ENCODE measurements around the gene TNFRSF14. TPM values are rescaled to one million over a fixed set of nuclear protein-coding genes. Genes with fewer than 3 reads are reported as not detected.

Gene TNFRSF14
- total and polyA plus RNA-seq, 2 of the 13 experiments (the other 11 are each of a cell fraction or from before 2014, with no cell fraction given): 11.9 to 49.9 TPM

DNA sequence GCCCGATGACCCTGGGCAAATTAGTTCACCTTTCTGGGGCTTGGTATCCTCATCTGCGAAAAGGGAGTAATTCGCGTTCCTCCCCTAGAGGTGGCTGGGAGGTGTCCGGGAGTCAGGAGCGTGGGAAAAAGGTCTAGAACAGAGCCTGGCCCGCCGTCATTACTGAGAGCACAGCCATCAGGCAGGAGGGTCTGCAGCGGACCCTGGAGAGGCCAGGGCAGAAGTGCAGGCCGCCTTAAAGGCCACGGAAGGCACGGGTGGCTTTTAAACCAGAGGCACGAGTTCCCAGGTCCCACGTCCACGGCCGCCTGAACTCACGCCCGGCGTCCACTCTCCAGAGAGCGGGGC, 30.6 kb upstream of the TNFRSF14 start (continued):
- TF ChIP-seq, protein P1, sequence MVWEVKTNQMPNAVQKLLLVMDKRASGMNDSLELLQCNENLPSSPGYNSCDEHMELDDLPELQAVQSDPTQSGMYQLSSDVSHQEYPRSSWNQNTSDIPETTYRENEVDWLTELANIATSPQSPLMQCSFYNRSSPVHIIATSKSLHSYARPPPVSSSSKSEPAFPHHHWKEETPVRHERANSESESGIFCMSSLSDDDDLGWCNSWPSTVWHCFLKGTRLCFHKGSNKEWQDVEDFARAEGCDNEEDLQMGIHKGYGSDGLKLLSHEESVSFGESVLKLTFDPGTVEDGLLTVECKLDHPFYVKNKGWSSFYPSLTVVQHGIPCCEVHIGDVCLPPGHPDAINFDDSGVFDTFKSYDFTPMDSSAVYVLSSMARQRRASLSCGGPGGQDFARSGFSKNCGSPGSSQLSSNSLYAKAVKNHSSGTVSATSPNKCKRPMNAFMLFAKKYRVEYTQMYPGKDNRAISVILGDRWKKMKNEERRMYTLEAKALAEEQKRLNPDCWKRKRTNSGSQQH (CRISPR knock-in tag; IDR thresholded peaks at IDR 0.05; ENCODE audit: low read depth): no peak
- TF ChIP-seq THAP11 (CRISPR knock-in tag; IDR thresholded peaks at IDR 0.05) (no peak), ZMYM4 (CRISPR knock-in tag; IDR thresholded peaks at IDR 0.05) (no peak), ELF3 (CRISPR knock-in tag; IDR thresholded peaks at IDR 0.05) (no peak), ELF4 (CRISPR knock-in tag; IDR thresholded peaks at IDR 0.05; ENCODE audit: borderline replicate concordance) (no peak), ZC3H13 (CRISPR knock-in tag; IDR thresholded peaks at IDR 0.05) (no peak), HNRNPLL (IDR thresholded peaks at IDR 0.05; ENCODE audit: low read depth, low read length, poor library complexity, severe bottlenecking) (peak; percentile 51), JUND (CRISPR knock-in tag; IDR thresholded peaks at IDR 0.05) (no peak), ZNF296 (CRISPR knock-in tag; conservative IDR thresholded peaks at IDR 0.05) (no peak), ZBTB20 (CRISPR knock-in tag; IDR thresholded peaks at IDR 0.05; ENCODE audit: borderline replicate concordance, low read depth) (peak; percentile 31; the same call in 1 of the 2 replicates), EEA1 (CRISPR knock-in tag; IDR thresholded peaks at IDR 0.05; ENCODE audit: borderline replicate concordance) (no peak)
- TF ChIP-seq, protein P2, sequence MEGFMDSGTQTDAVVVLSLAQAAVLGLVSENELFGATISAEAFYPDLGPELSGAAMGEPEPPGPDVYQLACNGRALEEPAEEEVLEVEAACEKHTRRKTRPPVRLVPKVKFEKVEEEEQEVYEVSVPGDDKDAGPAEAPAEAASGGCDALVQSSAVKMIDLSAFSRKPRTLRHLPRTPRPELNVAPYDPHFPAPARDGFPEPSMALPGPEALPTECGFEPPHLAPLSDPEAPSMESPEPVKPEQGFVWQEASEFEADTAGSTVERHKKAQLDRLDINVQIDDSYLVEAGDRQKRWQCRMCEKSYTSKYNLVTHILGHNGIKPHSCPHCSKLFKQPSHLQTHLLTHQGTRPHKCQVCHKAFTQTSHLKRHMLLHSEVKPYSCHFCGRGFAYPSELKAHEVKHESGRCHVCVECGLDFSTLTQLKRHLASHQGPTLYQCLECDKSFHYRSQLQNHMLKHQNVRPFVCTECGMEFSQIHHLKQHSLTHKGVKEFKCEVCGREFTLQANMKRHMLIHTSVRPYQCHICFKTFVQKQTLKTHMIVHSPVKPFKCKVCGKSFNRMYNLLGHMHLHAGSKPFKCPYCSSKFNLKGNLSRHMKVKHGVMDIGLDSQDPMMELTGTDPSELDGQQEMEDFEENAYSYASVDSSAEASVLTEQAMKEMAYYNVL (CRISPR knock-in tag; IDR thresholded peaks at IDR 0.05; ENCODE audit: borderline replicate concordance): no peak
- TF ChIP-seq, protein P3, sequence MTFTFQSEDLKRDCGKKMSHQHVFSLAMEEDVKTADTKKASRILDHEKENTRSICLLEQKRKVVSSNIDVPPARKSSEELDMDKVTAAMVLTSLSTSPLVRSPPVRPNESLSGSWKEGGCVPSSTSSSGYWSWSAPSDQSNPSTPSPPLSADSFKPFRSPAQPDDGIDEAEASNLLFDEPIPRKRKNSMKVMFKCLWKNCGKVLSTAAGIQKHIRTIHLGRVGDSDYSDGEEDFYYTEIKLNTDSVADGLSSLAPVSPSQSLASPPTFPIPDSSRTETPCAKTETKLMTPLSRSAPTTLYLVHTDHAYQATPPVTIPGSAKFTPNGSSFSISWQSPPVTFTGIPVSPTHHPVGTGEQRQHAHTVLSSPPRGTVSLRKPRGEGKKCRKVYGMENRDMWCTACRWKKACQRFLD (CRISPR knock-in tag; IDR thresholded peaks at IDR 0.05; ENCODE audit: borderline replicate concordance): no peak
- TF ChIP-seq, protein P4, sequence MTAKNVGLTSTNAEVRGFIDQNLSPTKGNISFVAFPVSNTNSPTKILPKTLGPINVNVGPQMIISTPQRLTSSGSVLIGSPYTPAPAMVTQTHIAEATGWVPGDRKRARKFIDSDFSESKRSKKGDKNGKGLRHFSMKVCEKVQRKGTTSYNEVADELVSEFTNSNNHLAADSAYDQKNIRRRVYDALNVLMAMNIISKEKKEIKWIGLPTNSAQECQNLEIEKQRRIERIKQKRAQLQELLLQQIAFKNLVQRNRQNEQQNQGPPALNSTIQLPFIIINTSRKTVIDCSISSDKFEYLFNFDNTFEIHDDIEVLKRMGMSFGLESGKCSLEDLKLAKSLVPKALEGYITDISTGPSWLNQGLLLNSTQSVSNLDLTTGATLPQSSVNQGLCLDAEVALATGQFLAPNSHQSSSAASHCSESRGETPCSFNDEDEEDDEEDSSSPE (CRISPR knock-in tag; IDR thresholded peaks at IDR 0.05): no peak
- TF ChIP-seq, protein P5, sequence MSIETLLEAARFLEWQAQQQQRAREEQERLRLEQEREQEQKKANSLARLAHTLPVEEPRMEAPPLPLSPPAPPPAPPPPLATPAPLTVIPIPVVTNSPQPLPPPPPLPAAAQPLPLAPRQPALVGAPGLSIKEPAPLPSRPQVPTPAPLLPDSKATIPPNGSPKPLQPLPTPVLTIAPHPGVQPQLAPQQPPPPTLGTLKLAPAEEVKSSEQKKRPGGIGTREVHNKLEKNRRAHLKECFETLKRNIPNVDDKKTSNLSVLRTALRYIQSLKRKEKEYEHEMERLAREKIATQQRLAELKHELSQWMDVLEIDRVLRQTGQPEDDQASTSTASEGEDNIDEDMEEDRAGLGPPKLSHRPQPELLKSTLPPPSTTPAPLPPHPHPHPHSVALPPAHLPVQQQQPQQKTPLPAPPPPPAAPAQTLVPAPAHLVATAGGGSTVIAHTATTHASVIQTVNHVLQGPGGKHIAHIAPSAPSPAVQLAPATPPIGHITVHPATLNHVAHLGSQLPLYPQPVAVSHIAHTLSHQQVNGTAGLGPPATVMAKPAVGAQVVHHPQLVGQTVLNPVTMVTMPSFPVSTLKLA (IDR thresholded peaks at IDR 0.05): no peak
- TF ChIP-seq, protein P6, sequence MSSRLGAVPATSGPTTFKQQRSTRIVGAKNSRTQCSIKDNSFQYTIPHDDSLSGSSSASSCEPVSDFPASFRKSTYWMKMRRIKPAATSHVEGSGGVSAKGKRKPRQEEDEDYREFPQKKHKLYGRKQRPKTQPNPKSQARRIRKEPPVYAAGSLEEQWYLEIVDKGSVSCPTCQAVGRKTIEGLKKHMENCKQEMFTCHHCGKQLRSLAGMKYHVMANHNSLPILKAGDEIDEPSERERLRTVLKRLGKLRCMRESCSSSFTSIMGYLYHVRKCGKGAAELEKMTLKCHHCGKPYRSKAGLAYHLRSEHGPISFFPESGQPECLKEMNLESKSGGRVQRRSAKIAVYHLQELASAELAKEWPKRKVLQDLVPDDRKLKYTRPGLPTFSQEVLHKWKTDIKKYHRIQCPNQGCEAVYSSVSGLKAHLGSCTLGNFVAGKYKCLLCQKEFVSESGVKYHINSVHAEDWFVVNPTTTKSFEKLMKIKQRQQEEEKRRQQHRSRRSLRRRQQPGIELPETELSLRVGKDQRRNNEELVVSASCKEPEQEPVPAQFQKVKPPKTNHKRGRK (CRISPR knock-in tag; IDR thresholded peaks at IDR 0.05): no peak
- TF ChIP-seq, protein P7, sequence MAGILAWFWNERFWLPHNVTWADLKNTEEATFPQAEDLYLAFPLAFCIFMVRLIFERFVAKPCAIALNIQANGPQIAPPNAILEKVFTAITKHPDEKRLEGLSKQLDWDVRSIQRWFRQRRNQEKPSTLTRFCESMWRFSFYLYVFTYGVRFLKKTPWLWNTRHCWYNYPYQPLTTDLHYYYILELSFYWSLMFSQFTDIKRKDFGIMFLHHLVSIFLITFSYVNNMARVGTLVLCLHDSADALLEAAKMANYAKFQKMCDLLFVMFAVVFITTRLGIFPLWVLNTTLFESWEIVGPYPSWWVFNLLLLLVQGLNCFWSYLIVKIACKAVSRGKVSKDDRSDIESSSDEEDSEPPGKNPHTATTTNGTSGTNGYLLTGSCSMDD (CRISPR knock-in tag; IDR thresholded peaks at IDR 0.05): no peak
- TF ChIP-seq, protein P8, sequence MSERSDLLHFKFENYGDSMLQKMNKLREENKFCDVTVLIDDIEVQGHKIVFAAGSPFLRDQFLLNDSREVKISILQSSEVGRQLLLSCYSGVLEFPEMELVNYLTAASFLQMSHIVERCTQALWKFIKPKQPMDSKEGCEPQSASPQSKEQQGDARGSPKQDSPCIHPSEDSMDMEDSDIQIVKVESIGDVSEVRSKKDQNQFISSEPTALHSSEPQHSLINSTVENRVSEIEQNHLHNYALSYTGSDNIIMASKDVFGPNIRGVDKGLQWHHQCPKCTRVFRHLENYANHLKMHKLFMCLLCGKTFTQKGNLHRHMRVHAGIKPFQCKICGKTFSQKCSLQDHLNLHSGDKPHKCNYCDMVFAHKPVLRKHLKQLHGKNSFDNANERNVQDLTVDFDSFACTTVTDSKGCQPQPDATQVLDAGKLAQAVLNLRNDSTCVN (CRISPR knock-in tag; IDR thresholded peaks at IDR 0.05; ENCODE audit: borderline replicate concordance): no peak

All from HepG2 (cell line).